HG02571 (cell line): ENCODE measurements around the gene STX19.
A peak's percentile ranks its signal among the peaks of the same experiment; 100 is the strongest.

Experiments used
- ATAC-seq: cut with Tn5 transposase; IDR thresholded peaks from one replicate; pipeline ENCODE4 v1.9.1; 2021; ENCODE audit warnings: mild to moderate bottlenecking, moderate library complexity; ENCODE audit not compliant: unreplicated experiment

The STX19 gene

GRCh38 chr3:94036909-94037507, 8.6 kb upstream of the STX19 start:
- peak; percentile 71 for ATAC-seq

GRCh38 chr3:94026623-94027022, 1.8 kb downstream of the STX19 start:
- ATAC-seq = no peak

GRCh38 chr3:94024385-94024784, 4.0 kb downstream of the STX19 start:
- ATAC-seq = no peak

- no peak for ATAC-seq
Observed at GRCh38 chr3:94020293-94020692, 8.1 kb downstream of the STX19 start.

- no peak for ATAC-seq
Observed at GRCh38 chr3:94019659-94020058, 8.7 kb downstream of the STX19 start.

GRCh38 chr3:94015025-94015424, 13.4 kb downstream of the STX19 start:
- ATAC-seq = no peak

- no peak for ATAC-seq
Observed at GRCh38 chr3:94012185-94012584, 16.2 kb downstream of the STX19 start.

- ATAC-seq = no peak
Observed at GRCh38 chr3:94011233-94011711, 17.1 kb downstream of the STX19 start.

GRCh38 chr3:94009608-94010007, 18.8 kb downstream of the STX19 start:
- no peak for ATAC-seq

- no peak for ATAC-seq
Observed at GRCh38 chr3:94008253-94008652, 20.1 kb downstream of the STX19 start.

- ATAC-seq = peak; percentile 96
Observed at GRCh38 chr3:94004301-94004910, 24.0 kb downstream of the STX19 start.

- ATAC-seq = no peak
Observed at GRCh38 chr3:94001827-94002495, 26.4 kb downstream of the STX19 start.

GRCh38 chr3:94001191-94001590, 27.2 kb downstream of the STX19 start:
- no peak for ATAC-seq

GRCh38 chr3:93994056-93994455, 34.3 kb downstream of the STX19 start:
- ATAC-seq = no peak

- ATAC-seq = no peak
Observed at GRCh38 chr3:93992207-93992606, 36.2 kb downstream of the STX19 start.

- no peak for ATAC-seq
Observed at GRCh38 chr3:93991631-93992030, 36.8 kb downstream of the STX19 start.

- no peak for ATAC-seq
Observed at GRCh38 chr3:93989241-93989640, 39.2 kb downstream of the STX19 start.

GRCh38 chr3:93988764-93989163, 39.6 kb downstream of the STX19 start:
- ATAC-seq = no peak

GRCh38 chr3:93988283-93988682, 40.1 kb downstream of the STX19 start:
- ATAC-seq = no peak

GRCh38 chr3:93984618-93985017, 43.8 kb downstream of the STX19 start:
- ATAC-seq = no peak

- ATAC-seq = no peak
Observed at GRCh38 chr3:93983408-93983807, 45.0 kb downstream of the STX19 start.

- ATAC-seq = no peak
Observed at GRCh38 chr3:93981649-93982048, 46.7 kb downstream of the STX19 start.
